ENCODE results near the gene PTPRH. TPM values are rescaled to one million over a fixed set of nuclear protein-coding genes. Genes with fewer than 3 reads are reported as not detected.

PTPRH gene
- polyA plus RNA-seq, 1 donor from 2014 or later, result 0.54 TPM

GRCh38 chr19:55244004-55244680 is 34.8 kb upstream of the PTPRH start:
- Histone ChIP-seq H3F3A (ENCODE audit: insufficient read depth, low read length, poor library complexity, severe bottlenecking) (no peaks in the 10 kb centered on the region), H3K4me3 (ENCODE audit: low read length) (no peak overlapping the region), H2AFZ (ENCODE audit: low read depth, low read length) (no peak overlapping the region), H3K79me2 (replicated peaks; ENCODE audit: insufficient read depth, low read length) (no peaks in the 10 kb centered on the region), H3K36me3 (ENCODE audit: insufficient read depth, low read length) (no peaks in the 10 kb centered on the region), H3K27me3 (ENCODE audit: insufficient read depth, low read depth, low read length) (no peaks in the 10 kb centered on the region), H4K20me1 (ENCODE audit: insufficient read depth) (no peaks in the 10 kb centered on the region), H3K9me2 (ENCODE audit: insufficient read depth, low read length) (no peaks in the 10 kb centered on the region), H3K9ac (ENCODE audit: low read length) (no peak overlapping the region), H3K27ac (ENCODE audit: low read length) (no peak overlapping the region), H3K4me2 (ENCODE audit: low read length) (no peak overlapping the region), H3K9me3 (ENCODE audit: low read length) (no peaks in the 10 kb centered on the region)
- no peak for TF ChIP-seq RAD21 (conservative IDR thresholded peaks at IDR 0.05)
- no peak for TF ChIP-seq MXI1 (conservative IDR thresholded peaks at IDR 0.05; ENCODE audit: poor library complexity, severe bottlenecking)
- no peak for TF ChIP-seq EZH2 (IDR thresholded peaks at IDR 0.05; ENCODE audit: borderline replicate concordance, insufficient read depth, low read length, poor library complexity, severe bottlenecking)
- TF ChIP-seq POLR2AphosphoS5 (IDR thresholded peaks at IDR 0.05), result no peak
- TF ChIP-seq SMC3 (conservative IDR thresholded peaks at IDR 0.05; ENCODE audit: poor library complexity), result no peak
- no peak for TF ChIP-seq EP300 (conservative IDR thresholded peaks at IDR 0.05; ENCODE audit: poor library complexity, severe bottlenecking)
- no peak for TF ChIP-seq TAF1 (IDR thresholded peaks at IDR 0.05; ENCODE audit: low read depth)
- TF ChIP-seq, protein P1, sequence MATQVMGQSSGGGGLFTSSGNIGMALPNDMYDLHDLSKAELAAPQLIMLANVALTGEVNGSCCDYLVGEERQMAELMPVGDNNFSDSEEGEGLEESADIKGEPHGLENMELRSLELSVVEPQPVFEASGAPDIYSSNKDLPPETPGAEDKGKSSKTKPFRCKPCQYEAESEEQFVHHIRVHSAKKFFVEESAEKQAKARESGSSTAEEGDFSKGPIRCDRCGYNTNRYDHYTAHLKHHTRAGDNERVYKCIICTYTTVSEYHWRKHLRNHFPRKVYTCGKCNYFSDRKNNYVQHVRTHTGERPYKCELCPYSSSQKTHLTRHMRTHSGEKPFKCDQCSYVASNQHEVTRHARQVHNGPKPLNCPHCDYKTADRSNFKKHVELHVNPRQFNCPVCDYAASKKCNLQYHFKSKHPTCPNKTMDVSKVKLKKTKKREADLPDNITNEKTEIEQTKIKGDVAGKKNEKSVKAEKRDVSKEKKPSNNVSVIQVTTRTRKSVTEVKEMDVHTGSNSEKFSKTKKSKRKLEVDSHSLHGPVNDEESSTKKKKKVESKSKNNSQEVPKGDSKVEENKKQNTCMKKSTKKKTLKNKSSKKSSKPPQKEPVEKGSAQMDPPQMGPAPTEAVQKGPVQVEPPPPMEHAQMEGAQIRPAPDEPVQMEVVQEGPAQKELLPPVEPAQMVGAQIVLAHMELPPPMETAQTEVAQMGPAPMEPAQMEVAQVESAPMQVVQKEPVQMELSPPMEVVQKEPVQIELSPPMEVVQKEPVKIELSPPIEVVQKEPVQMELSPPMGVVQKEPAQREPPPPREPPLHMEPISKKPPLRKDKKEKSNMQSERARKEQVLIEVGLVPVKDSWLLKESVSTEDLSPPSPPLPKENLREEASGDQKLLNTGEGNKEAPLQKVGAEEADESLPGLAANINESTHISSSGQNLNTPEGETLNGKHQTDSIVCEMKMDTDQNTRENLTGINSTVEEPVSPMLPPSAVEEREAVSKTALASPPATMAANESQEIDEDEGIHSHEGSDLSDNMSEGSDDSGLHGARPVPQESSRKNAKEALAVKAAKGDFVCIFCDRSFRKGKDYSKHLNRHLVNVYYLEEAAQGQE (IDR thresholded peaks at IDR 0.05; ENCODE audit: borderline replicate concordance), result no peak
- no peak for TF ChIP-seq CTCF (IDR thresholded peaks at IDR 0.05; ENCODE audit: poor library complexity, severe bottlenecking)

GRCh38 chr19:55242517-55242916 is 33.2 kb upstream of the PTPRH start:
- TF ChIP-seq, protein P1 (IDR thresholded peaks at IDR 0.05; ENCODE audit: borderline replicate concordance), result no peak
- TF ChIP-seq SMC3 (conservative IDR thresholded peaks at IDR 0.05; ENCODE audit: poor library complexity), result no peak
- no peak for TF ChIP-seq EZH2 (IDR thresholded peaks at IDR 0.05; ENCODE audit: borderline replicate concordance, insufficient read depth, low read length, poor library complexity, severe bottlenecking)
- TF ChIP-seq RAD21 (conservative IDR thresholded peaks at IDR 0.05), result no peak
- TF ChIP-seq CTCF (IDR thresholded peaks at IDR 0.05; ENCODE audit: poor library complexity, severe bottlenecking), result no peak
- TF ChIP-seq EP300 (conservative IDR thresholded peaks at IDR 0.05; ENCODE audit: poor library complexity, severe bottlenecking), result no peak
- TF ChIP-seq TAF1 (IDR thresholded peaks at IDR 0.05; ENCODE audit: low read depth), result no peak
- TF ChIP-seq POLR2AphosphoS5 (IDR thresholded peaks at IDR 0.05), result no peak
- TF ChIP-seq MXI1 (conservative IDR thresholded peaks at IDR 0.05; ENCODE audit: poor library complexity, severe bottlenecking), result no peak
- Histone ChIP-seq H3K27me3 (ENCODE audit: insufficient read depth, low read depth, low read length) (no peaks in the 10 kb centered on the region), H4K20me1 (ENCODE audit: insufficient read depth) (no peaks in the 10 kb centered on the region), H3K4me3 (ENCODE audit: low read length) (no peak overlapping the region), H3K9me3 (ENCODE audit: low read length) (no peaks in the 10 kb centered on the region), H3K9ac (ENCODE audit: low read length) (no peak overlapping the region), H3K27ac (ENCODE audit: low read length) (no peak overlapping the region), H3K4me2 (ENCODE audit: low read length) (no peak overlapping the region), H3K9me2 (ENCODE audit: insufficient read depth, low read length) (no peaks in the 10 kb centered on the region), H3K79me2 (replicated peaks; ENCODE audit: insufficient read depth, low read length) (no peaks in the 10 kb centered on the region), H3K36me3 (ENCODE audit: insufficient read depth, low read length) (no peaks in the 10 kb centered on the region), H3F3A (ENCODE audit: insufficient read depth, low read length, poor library complexity, severe bottlenecking) (no peaks in the 10 kb centered on the region), H2AFZ (ENCODE audit: low read depth, low read length) (no peak overlapping the region)

Measured in neural cell (in vitro differentiated cells).